GM19397 (cell line): Measurements from ENCODE around the gene CST4.
"Not testable (repeated sequence)": the region's sequence is repeated elsewhere in the genome, so short reads cannot be mapped to it uniquely, and the experiment has no call there.

Experiments
- ATAC-seq: cut with Tn5 transposase; IDR thresholded peaks from one replicate; pipeline ENCODE4 v1.9.1; 2021; ENCODE audit warnings: mild to moderate bottlenecking, moderate library complexity; ENCODE audit not compliant: unreplicated experiment

CST4 gene

GRCh38 chr20:23645575-23645974 is 43.3 kb downstream of the CST4 start:
- no peak for ATAC-seq

- no peak for ATAC-seq
These were observed 44.7 kb downstream of the CST4 start for GRCh38 chr20:23644164-23644563.

GRCh38 chr20:23643659-23644058 is 45.2 kb downstream of the CST4 start:
- no peak for ATAC-seq

GRCh38 chr20:23641936-23642751 is 46.7 kb downstream of the CST4 start:
- no peak for ATAC-seq

GRCh38 chr20:23640671-23641667 is 47.9 kb downstream of the CST4 start:
- no peak for ATAC-seq

GRCh38 chr20:23640018-23640601 is 48.7 kb downstream of the CST4 start:
- no peak for ATAC-seq

- ATAC-seq: no peak
These were observed 49.3 kb downstream of the CST4 start for GRCh38 chr20:23639490-23639958.

GRCh38 chr20:23638309-23638708 is 50.5 kb downstream of the CST4 start:
- ATAC-seq: no peak

- ATAC-seq: peak; percentile 71
These were observed 51.3 kb downstream of the CST4 start, which contains the start of gene CST3 for GRCh38 chr20:23637282-23638221. TSS of gene CST3 (minus strand) at chr20:23637955. CDS start at chr20:23637862, 93 bp downstream.

- ATAC-seq: no peak
These were observed 51.9 kb downstream of the CST4 start for GRCh38 chr20:23636908-23637281.

- ATAC-seq: no peak
These were observed 52.5 kb downstream of the CST4 start for GRCh38 chr20:23636182-23636907.

GRCh38 chr20:23635768-23636090 is 53.1 kb downstream of the CST4 start:
- ATAC-seq: not testable (repeated sequence)
